GM19455 (cell line): ENCODE results near the gene LY6G5B.
"Not testable (repeated sequence)": the region's sequence is repeated elsewhere in the genome, so short reads cannot be mapped to it uniquely, and the experiment has no call there.

Experiments
- ATAC-seq: cut with Tn5 transposase; IDR thresholded peaks from one replicate; pipeline ENCODE4 v1.9.1; 2021; ENCODE audit not compliant: unreplicated experiment

The LY6G5B gene

GRCh38 chr6:31690231-31691077 is 20.7 kb downstream of the LY6G5B start:
- no peak for ATAC-seq

- no peak for ATAC-seq
These were observed 21.3 kb downstream of the LY6G5B start for GRCh38 chr6:31691078-31691463.

- no peak for ATAC-seq
These were observed 21.9 kb downstream of the LY6G5B start for GRCh38 chr6:31691564-31692108.

GRCh38 chr6:31692353-31692752 is 22.6 kb downstream of the LY6G5B start:
- ATAC-seq, result no peak

GRCh38 chr6:31692886-31693285 is 23.1 kb downstream of the LY6G5B start:
- ATAC-seq, result no peak

GRCh38 chr6:31693535-31693934 is 23.8 kb downstream of the LY6G5B start:
- no peak for ATAC-seq

GRCh38 chr6:31697555-31697954 is 27.8 kb downstream of the LY6G5B start:
- no peak for ATAC-seq

- no peak for ATAC-seq
These were observed 31.1 kb downstream of the LY6G5B start for GRCh38 chr6:31700740-31701401.

GRCh38 chr6:31701666-31702404 is 32.1 kb downstream of the LY6G5B start:
- ATAC-seq, result no peak

GRCh38 chr6:31702405-31702818 is 32.6 kb downstream of the LY6G5B start:
- no peak for ATAC-seq

GRCh38 chr6:31702819-31703716 is 33.3 kb downstream of the LY6G5B start, which contains the start of gene ABHD16A:
Gene ABHD16A (minus strand): TSS chr6:31703324. CDS start chr6:31703281, 43 bp downstream.
- peak; percentile 78 for ATAC-seq

- ATAC-seq, result no peak
These were observed 36.2 kb downstream of the LY6G5B start for GRCh38 chr6:31705931-31706330.

GRCh38 chr6:31706599-31706998 is 36.8 kb downstream of the LY6G5B start, which contains the start of gene LY6G6F:
Gene LY6G6F (plus strand): TSS chr6:31706866. CDS start chr6:31706907, 41 bp downstream.
- ATAC-seq, result no peak

- no peak for ATAC-seq
These were observed 37.9 kb downstream of the LY6G5B start for GRCh38 chr6:31707701-31708100.

GRCh38 chr6:31708224-31708623 is 38.4 kb downstream of the LY6G5B start:
- no peak for ATAC-seq

- not testable (repeated sequence) for ATAC-seq
These were observed 39.4 kb downstream of the LY6G5B start for GRCh38 chr6:31709157-31709556.

GRCh38 chr6:31710523-31711219 is 40.9 kb downstream of the LY6G5B start:
- no peak for ATAC-seq

- ATAC-seq, result no peak
These were observed 41.5 kb downstream of the LY6G5B start for GRCh38 chr6:31711233-31711632.

- no peak for ATAC-seq
These were observed 42.5 kb downstream of the LY6G5B start for GRCh38 chr6:31712296-31712695.

- no peak for ATAC-seq
These were observed 43.7 kb downstream of the LY6G5B start for GRCh38 chr6:31713465-31713864.
